GM10847 (cell line): ENCODE measurements around the gene PPFIA1.

Source experiments
- POLR2A ChIP-seq: IDR thresholded peaks from 2 replicates; pipeline ENCODE4 v1.6.1; 2011; ENCODE audit not compliant: insufficient read length; ENCODE audit errors: extremely low read depth

PPFIA1 gene

DNA sequence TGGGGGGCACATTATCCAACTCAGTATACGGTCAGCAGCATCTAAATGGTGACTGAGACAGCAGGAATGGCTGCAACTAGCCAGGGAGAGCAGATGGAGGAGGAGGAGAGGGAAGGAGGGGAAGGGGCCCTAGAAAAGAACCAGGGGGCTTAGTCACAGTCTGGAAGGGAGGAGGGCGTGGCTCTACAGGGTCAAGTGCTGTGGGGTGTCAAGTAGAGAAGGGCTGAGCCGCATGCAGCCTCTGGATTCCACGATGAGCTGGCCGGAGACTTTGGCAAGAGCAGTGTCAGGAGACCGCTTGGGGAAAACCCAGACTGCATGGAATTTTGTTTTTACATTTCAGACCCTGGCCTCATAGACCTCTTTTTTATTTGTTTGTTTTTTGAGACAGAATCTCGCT is 25.8 kb upstream of the PPFIA1 start:
- no peak for TF ChIP-seq POLR2A

DNA sequence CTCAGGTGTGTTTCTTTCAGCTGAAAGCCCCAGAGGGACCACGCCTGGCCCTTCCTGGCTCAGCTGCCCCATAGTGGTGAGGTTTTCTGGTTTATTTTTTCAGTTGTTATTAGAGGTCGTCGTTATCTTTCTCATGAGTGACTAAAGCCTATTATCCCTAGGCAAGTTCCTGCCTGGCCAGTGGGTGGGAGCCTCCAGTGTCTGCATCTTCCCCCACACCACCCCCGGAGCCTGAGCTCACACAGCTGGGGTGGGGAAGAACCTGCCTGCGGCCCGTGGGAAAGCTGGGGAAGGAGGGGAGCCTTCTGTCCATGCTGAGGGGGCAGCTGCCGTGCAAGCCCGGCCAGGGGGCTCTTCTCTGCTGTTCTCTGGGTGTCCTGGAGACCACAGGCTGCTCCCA is 24.3 kb upstream of the PPFIA1 start:
- TF ChIP-seq POLR2A, result no peak

DNA sequence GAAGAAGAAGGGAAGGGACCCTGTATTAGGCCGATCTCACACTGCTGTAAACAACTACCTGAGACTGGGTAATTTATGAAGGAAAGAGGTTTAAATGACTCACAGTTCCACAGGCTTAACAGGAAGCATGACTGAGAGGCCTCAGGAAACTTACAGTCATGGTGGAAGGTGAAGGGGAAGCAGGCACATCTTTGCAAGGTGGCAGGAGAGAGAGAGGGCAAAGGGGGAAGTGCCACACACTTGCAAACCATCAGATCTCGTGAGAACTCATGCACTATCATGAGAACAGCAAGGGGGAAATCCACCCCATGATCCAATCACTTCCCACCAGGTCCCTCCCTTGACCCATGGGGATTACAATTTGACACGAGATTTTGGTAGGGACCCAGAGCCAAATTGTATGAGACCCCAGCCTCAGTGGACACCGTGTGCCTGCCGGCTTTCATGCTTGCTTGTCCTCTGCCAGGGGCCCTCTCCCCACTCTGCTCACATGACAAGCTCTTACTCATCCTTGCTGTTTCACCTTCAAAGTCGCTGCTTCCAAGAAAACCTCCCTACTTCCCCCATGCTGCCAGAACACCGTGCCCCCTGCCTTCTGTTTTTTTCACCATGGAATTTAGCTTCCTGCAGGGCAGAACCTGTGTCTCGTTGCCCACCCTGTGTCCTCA is 23.3 kb upstream of the PPFIA1 start:
- no peak for TF ChIP-seq POLR2A

DNA sequence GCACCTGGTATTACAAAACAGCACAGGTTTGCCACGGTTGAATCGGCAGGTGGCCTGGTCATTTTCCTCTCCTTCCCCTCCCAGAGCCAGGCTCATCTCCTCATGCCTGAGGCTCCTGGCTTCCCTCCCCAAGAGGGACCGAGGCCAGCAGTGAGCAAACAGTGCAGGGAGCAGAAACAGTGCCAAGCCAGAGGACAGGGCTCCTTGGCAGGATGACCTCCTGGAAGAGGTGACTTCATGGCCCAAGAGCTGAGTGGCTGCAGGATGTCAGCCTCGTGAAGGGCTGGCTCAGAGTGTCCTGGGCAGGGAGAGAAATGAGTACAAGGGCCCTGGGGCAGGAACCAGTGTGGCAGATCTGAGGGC is 22.8 kb upstream of the PPFIA1 start:
- TF ChIP-seq POLR2A, result no peak

GRCh38 chr11:70250876-70251658 is 19.4 kb upstream of the PPFIA1 start:
- no peak for TF ChIP-seq POLR2A

GRCh38 chr11:70251659-70252321 is 18.7 kb upstream of the PPFIA1 start:
- no peak for TF ChIP-seq POLR2A

DNA sequence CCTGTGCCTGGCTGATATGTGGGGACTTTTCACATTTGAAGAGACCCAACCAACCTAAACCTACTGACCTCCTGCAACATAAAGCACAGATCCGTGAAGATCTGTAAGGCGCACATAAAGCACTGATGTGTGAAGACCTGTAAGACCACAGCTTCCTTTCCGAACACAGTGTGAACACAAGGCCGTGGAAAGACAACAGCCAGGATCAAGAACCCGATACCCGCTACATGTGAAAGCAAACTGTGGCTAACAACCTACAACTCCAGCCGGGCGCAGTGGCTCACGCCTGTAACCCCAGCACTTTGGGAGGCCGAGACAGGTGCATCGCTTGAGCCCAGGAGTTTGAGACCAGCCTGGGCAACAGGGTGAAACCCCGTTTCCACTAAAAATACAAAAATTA is 17.6 kb upstream of the PPFIA1 start:
- no peak for TF ChIP-seq POLR2A

GRCh38 chr11:70255477-70256116 is 14.9 kb upstream of the PPFIA1 start:
- TF ChIP-seq POLR2A, result no peak

GRCh38 chr11:70262951-70263350 is 7.5 kb upstream of the PPFIA1 start:
- TF ChIP-seq POLR2A, result no peak

GRCh38 chr11:70263363-70263762 is 7.1 kb upstream of the PPFIA1 start:
- no peak for TF ChIP-seq POLR2A

- TF ChIP-seq POLR2A, result no peak
These were observed 5.1 kb upstream of the PPFIA1 start for GRCh38 chr11:70265341-70265740.

DNA sequence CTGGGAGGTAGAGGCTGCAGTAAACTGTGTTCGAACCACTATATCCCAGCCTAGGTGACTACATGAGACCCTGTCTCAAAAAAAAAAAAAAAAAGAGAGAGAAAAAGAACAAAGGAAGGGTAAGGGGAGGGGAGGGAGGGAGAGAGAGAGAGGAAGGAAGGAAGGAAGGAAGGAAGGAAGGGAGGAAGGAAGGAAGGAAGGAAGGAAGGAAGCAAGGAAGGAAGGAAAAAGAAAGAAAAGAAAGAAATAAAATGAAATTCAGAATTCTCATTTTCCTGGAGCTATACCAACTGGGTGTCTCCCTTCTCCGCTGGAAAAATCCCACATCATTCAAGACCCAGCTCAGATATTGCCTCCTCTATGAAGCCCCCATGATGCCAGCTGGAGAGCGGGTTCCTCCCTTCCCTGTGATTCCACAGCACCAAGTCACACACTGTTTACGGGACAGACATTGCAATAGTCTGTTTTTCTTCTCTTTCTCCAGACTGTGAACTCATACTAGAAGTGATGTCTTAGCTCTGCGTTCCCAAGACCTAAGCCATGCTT is 3.0 kb upstream of the PPFIA1 start:
- TF ChIP-seq POLR2A, result no peak

GRCh38 chr11:70268526-70268925 is 2.0 kb upstream of the PPFIA1 start:
- TF ChIP-seq POLR2A, result no peak

DNA sequence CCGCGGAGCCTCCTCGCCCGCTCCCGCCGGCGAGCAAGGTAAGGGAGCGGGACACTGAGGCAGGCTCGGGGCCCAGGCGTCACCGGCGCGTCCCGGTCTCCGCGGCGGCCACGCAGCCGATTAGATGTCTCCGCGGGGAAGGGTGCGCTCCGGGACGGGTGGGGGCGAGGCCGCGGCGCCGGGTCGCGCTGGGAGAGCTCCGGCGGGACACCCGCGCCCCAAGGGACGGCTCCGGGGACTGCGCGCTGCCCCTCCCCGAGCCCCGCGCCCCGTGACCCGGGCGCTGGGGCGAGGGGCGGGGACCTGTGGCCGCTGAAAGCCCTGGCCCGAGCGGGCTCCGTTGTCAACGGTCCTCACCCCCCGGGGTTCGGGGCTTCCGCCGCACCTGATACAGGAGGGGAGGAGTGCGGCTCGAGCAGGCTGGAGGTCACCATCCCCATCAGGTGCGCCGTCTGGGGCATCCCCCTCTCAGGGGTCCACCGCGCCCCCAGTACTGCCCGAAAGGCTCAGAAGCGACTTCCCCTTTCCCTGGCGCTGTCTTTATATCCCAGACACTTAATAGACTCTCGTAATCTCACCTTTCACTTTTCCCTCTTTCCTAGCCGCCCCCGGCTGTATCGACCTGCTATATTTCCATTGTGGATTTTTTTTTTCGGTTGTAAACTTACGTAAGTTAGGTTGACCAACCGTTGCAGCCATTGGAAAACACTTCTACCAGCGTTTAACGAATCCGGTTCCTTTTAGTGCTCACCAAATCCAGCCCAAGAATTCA is 573 bp downstream of the PPFIA1 start:
- no peak for TF ChIP-seq POLR2A

- TF ChIP-seq POLR2A, result no peak
These were observed 1.1 kb downstream of the PPFIA1 start for GRCh38 chr11:70271649-70271953.
